ENCODE data around the gene RHBDD3. TPM values are rescaled to one million over a fixed set of nuclear protein-coding genes. Genes with fewer than 3 reads are reported as not detected.
A peak's percentile ranks its signal among the peaks of the same experiment; 100 is the strongest.

The RHBDD3 gene
- total and polyA plus RNA-seq, 2 of the 4 experiments (the other 2 are of a cell fraction): 5.7 to 21.5 TPM

- no peak for TF ChIP-seq BHLHE40 (IDR thresholded peaks at IDR 0.05; ENCODE audit: low read depth, low read length)
Measured at GRCh38 chr22:29315286-29316140, 47.7 kb upstream of the RHBDD3 start, which contains the start of gene RASL10A (continued).

GRCh38 chr22:29314537-29315285 lies 46.9 kb upstream of the RHBDD3 start:
- no peak overlapping the region for H4K5ac ChIP-seq (ENCODE audit: low read depth, low read length)
- H3K9ac ChIP-seq (ENCODE audit: low read depth, low read length): no peak overlapping the region
- no peak overlapping the region for H2BK15ac ChIP-seq (ENCODE audit: low read depth, low read length)
- H4K8ac ChIP-seq (ENCODE audit: low read depth in 2 of 2, low read length in 2 of 2): no peak overlapping the region
- H2AK9ac ChIP-seq (replicated peaks; ENCODE audit: low read depth, low read length, poor library complexity): no peak overlapping the region
- no peak overlapping the region for H3K4me2 ChIP-seq (ENCODE audit: low read depth, low read length)
- H3K14ac ChIP-seq (replicated peaks; ENCODE audit: low read depth, low read length): no peak overlapping the region
- H2AFZ ChIP-seq (replicated peaks; ENCODE audit: low read length, poor library complexity): peak overlapping the region; percentile 43
- H3K23ac ChIP-seq (ENCODE audit: low read depth, low read length): no peak overlapping the region; the same call in 1 of the 2 replicates
- H3K27me3 ChIP-seq (ENCODE audit: control insufficient read depth, insufficient read depth, low read length): peaks cover 47% of the 10 kb centered on the region
- dilution Hi-C loops (cut with HindIII; ENCODE audit: low sequenced_read_pairs, unreplicated experiment): no loop called here
- no peak overlapping the region for H3K18ac ChIP-seq (ENCODE audit: low read depth, low read length)
- no peak overlapping the region for H2BK120ac ChIP-seq (ENCODE audit: low read depth, low read length)
- H4K91ac ChIP-seq (ENCODE audit: insufficient read depth, low read depth, low read length): no peak overlapping the region
- H3K27ac ChIP-seq (ENCODE audit: insufficient read depth, low read length): no peak overlapping the region
- intact Hi-C loops (cut with micrococcal nuclease): no loop called here
- BruUV-seq (replicated peaks): no TSS peak
- DNase-seq: no peak
- H3K4ac ChIP-seq (ENCODE audit: low read depth, low read length): no peak overlapping the region
- no peak for ATAC-seq (ENCODE audit: low read depth)
- in situ Hi-C loops (cut with MboI; ENCODE audit: low sequenced_read_pairs): no loop called here
- 7% methylated on average over 26 of the region's 69 CpGs; no CpG with 5 or more reads in 1 of the 2 experiments for WGBS, 2 experiments (ENCODE audit: extremely low coverage in 2 of 2, insufficient read length in 1 of 2)
- no peak overlapping the region for H2BK20ac ChIP-seq (ENCODE audit: low read depth, low read length)
- POLR2A ChIA-PET (ENCODE audit: unreplicated experiment): no interaction called here
- H2BK5ac ChIP-seq (ENCODE audit: low read depth, low read length, poor library complexity, severe bottlenecking): no peak overlapping the region
- no peak overlapping the region for H2AK5ac ChIP-seq (ENCODE audit: low read depth, low read length)
- H3K4me1 ChIP-seq (ENCODE audit: control insufficient read depth, insufficient read depth, low read length): peaks cover 4% of the 10 kb centered on the region
- peaks cover 0 to 16% of the 10 kb centered on the region in 2 experiments; a peak in 2 of 4 replicates for H3K79me1 ChIP-seq (ENCODE audit: low read depth in 1 of 2, low read length in 2 of 2)
- H3K4me3 ChIP-seq (ENCODE audit: insufficient read depth, low read depth, low read length): no peak overlapping the region
- H3K9me1 ChIP-seq (ENCODE audit: insufficient read depth, low read length): 0 out of 2 replicates have a peak, but pooled peaks cover 5% of the 10 kb centered on the region
- H3K56ac ChIP-seq (ENCODE audit: extremely low read depth, insufficient read depth, low read length): no peak overlapping the region
- no peaks in the 10 kb centered on the region for H3K9me3 ChIP-seq (ENCODE audit: control insufficient read depth, insufficient read depth, low read length)
- H4K20me1 ChIP-seq (ENCODE audit: insufficient read depth, low read length): peaks cover 31% of the 10 kb centered on the region
- peaks cover 2% of the 10 kb centered on the region; the same call in 1 of the 2 replicates for H3K36me3 ChIP-seq (ENCODE audit: control insufficient read depth, insufficient read depth, low read length)
- CTCF ChIA-PET: no interaction called here
- TF ChIP-seq CHD1 (IDR thresholded peaks at IDR 0.05; ENCODE audit: low read depth, low read length): no peak
- TF ChIP-seq SMC3 (IDR thresholded peaks at IDR 0.05; ENCODE audit: low read depth, low read length): no peak
- no peak for TF ChIP-seq MXI1 (IDR thresholded peaks at IDR 0.05; ENCODE audit: borderline replicate concordance, low read depth, low read length)
- TF ChIP-seq RCOR1 (IDR thresholded peaks at IDR 0.05; ENCODE audit: insufficient replicate concordance, low read length): no peak
- no peak for TF ChIP-seq CEBPB (IDR thresholded peaks at IDR 0.05; ENCODE audit: low read depth, low read length)
- TF ChIP-seq CTCF (conservative IDR thresholded peaks at IDR 0.05; ENCODE audit: low read depth, low read length): no peak
- TF ChIP-seq RAD21 (IDR thresholded peaks at IDR 0.05; ENCODE audit: low read length): no peak
- TF ChIP-seq NFE2L2 (IDR thresholded peaks at IDR 0.05; ENCODE audit: low read depth, low read length): no peak
- TF ChIP-seq RFX5 (IDR thresholded peaks at IDR 0.05; ENCODE audit: low read depth, low read length): no peak
- TF ChIP-seq BHLHE40 (IDR thresholded peaks at IDR 0.05; ENCODE audit: low read depth, low read length): no peak
- no peak for TF ChIP-seq FOS (IDR thresholded peaks at IDR 0.05; ENCODE audit: low read depth, low read length)
- TF ChIP-seq MAZ (IDR thresholded peaks at IDR 0.05; ENCODE audit: borderline replicate concordance, low read depth, low read length): no peak

All from IMR-90 (cell line).